T-helper 1 cell treated with Interleukin-12 subunit alpha and Interleukin-12 subunit beta and Interleukin-4 antibody, amounts not matched to agents 30 μg/mL and 1 μg/mL, for 36 hours (primary cell): ENCODE results near the gene PRR16.

Source experiments
- H3K27ac Mint-ChIP-seq: one replicate; pipeline ENCODE4 v1.8.0; 2021; ENCODE audit warnings: mild to moderate bottlenecking, mixed read lengths
- H3K27me3 Mint-ChIP-seq: one replicate; pipeline ENCODE4 v1.8.0; 2021; ENCODE audit warnings: low read depth, mixed read lengths
- H3K36me3 Mint-ChIP-seq: one replicate; pipeline ENCODE4 v1.8.0; 2021; ENCODE audit warnings: low read depth, mixed read lengths
- H3K4me1 Mint-ChIP-seq: one replicate; pipeline ENCODE4 v1.8.0; 2021; ENCODE audit warnings: low read depth, mixed read lengths
- H3K4me3 Mint-ChIP-seq: one replicate; pipeline ENCODE4 v1.8.0; 2021; ENCODE audit warnings: mild to moderate bottlenecking, moderate library complexity, mixed read lengths
- H3K9me3 Mint-ChIP-seq: one replicate; pipeline ENCODE4 v1.8.0; 2021; ENCODE audit warnings: mixed read lengths

PRR16 gene

DNA sequence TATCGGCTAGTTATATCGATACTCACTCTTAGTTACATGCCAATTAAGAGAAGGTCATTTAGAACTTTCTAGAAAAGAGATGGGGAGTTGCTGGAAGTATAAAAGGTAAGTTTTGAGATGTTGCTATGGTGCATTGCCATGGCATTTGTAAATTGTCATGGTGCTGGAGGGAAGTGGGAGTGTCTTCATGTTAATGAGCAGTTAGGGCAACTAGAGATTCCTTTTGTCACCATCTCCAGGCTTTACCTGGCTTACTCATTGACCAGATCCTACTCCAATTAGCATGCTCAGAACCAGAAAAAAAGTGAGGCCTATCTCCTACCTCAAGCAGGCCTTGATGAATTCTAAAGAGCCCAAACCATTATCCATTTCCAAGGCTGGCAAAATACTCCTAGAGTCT is 82.8 kb downstream of the PRR16 start:
- H3K27ac Mint-ChIP-seq = no peak overlapping the region
- no peaks in the 10 kb centered on the region for H3K4me1 Mint-ChIP-seq
- no peaks in the 10 kb centered on the region for H3K27me3 Mint-ChIP-seq
- H3K9me3 Mint-ChIP-seq = no peaks in the 10 kb centered on the region
- H3K4me3 Mint-ChIP-seq = no peak overlapping the region
- no peaks in the 10 kb centered on the region for H3K36me3 Mint-ChIP-seq

DNA sequence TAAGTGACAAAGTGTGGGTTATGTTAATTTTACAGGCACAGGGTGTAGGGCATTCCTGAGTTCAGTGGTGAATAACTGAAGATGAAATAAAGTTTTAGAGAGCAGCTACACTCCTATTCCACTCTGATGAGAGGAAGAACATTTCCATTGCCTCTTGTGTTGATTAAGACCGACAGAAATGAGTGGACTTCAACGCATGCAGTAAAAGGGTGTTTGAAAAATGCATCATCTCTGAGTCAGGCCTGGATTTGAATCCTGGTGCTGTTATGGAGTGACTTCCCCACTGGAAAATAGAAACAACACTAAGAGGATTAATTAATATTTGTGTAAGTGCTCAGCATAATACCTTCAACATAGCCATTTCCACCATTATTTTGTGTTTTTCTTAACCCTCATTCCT is 86.3 kb downstream of the PRR16 start:
- Mint-ChIP-seq H3K4me1 (no peaks in the 10 kb centered on the region), H3K27me3 (no peaks in the 10 kb centered on the region), H3K36me3 (no peaks in the 10 kb centered on the region), H3K9me3 (no peaks in the 10 kb centered on the region), H3K27ac (no peak overlapping the region), H3K4me3 (no peak overlapping the region)

DNA sequence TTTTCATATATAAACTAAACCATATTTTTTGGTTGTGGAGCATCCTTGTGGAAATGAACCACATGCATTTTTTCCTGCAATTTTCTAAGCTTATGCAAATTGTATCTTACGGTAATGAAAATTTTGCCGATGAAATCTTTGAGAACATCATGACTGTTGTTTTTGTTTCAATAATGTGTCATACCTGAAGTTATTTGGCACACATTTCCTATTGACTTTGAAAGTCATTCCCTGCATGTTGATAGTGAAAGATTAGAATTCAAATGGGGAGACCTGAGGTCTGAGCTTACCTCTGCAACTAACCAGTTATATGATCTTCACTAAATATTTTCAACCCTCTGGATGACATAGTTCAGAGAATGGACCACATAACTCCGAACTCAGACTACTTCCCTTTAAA is 88.5 kb downstream of the PRR16 start:
- Mint-ChIP-seq H3K4me1 (no peaks in the 10 kb centered on the region), H3K9me3 (no peaks in the 10 kb centered on the region), H3K27me3 (no peaks in the 10 kb centered on the region), H3K27ac (no peak overlapping the region), H3K4me3 (no peak overlapping the region), H3K36me3 (no peaks in the 10 kb centered on the region)

DNA sequence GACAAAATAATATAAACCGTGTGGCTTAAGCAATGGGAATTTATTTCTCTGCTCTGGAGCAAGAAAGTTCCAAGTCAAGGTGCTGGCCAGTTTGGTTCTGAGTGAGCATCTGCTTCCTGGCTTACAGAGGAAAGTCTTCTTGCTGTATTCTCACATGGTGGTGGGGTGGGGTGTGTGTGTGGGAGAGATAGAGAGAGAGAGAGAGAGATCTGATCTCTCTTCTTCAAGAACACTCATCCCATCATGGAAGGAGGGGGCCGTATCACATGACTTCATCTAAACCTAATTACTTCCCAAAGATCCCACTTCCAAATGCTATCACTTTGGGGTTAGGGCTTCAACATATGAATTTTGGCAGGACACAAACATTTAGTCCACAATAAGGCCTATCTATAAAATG is 91.2 kb downstream of the PRR16 start:
- Mint-ChIP-seq H3K4me1 (no peaks in the 10 kb centered on the region), H3K27ac (no peak overlapping the region), H3K9me3 (no peaks in the 10 kb centered on the region), H3K27me3 (no peaks in the 10 kb centered on the region), H3K4me3 (no peak overlapping the region), H3K36me3 (no peaks in the 10 kb centered on the region)

DNA sequence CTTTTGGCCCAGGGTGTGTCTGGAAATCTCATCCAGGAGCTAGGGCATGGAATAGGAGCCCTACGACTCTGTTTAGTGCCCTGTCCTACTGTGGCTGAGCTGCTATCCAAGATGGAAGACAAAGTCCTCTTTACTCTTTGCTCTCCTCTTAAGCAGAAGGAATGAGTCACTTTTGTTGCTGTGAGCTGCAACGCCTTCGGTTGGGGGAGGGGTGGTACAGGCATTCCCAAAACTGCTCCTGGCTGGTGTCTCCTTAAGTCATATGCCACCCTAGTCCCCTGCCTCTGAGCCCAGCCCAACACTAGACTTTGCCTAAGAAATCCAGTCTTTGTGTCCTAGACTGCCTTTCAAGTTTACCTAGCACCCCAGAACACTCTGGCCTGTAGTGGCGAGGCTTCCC is 99.9 kb downstream of the PRR16 start:
- no peaks in the 10 kb centered on the region for H3K4me1 Mint-ChIP-seq
- H3K36me3 Mint-ChIP-seq = no peaks in the 10 kb centered on the region
- H3K27me3 Mint-ChIP-seq = no peaks in the 10 kb centered on the region
- no peaks in the 10 kb centered on the region for H3K9me3 Mint-ChIP-seq
- no peak overlapping the region for H3K27ac Mint-ChIP-seq
- no peak overlapping the region for H3K4me3 Mint-ChIP-seq

DNA sequence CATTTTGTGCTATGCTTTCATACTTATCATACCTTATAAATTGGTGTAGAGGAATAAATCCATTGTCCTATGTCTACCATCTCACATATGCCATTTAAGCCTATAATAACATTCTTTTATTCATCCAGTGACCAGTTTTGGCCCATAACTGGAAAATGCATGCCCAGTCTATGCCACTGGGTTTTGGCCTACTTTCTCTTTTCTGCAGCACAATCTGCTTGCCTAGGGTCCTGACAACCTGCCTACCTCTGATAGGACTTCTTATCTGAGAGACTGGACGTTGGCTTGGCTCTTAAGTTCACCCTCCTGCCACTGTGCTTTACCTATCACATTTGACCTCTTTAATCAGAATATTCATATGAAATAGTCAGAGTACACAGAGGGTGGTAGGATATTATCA is 103.0 kb downstream of the PRR16 start:
- Mint-ChIP-seq H3K27me3 (no peaks in the 10 kb centered on the region), H3K36me3 (no peaks in the 10 kb centered on the region), H3K4me3 (no peak overlapping the region), H3K27ac (no peak overlapping the region), H3K9me3 (no peaks in the 10 kb centered on the region), H3K4me1 (no peaks in the 10 kb centered on the region)

DNA sequence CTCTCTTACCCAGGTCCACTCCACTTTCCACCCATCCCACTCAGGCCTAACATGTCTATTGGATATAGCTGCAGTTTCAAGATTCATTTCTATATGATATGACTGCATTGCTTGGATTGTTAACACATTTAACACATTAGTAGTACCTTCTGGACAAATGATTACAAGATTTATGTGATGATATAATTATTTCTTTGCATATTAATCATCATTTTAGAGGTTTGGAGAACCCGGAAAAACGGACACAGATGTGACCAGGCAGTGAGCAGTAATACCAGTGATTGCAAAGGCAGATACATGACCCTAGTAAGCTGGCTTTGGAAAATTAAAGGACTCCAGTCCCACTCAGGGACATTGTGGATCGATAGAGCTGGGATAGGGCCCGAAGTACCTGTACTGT is 103.8 kb downstream of the PRR16 start:
- no peaks in the 10 kb centered on the region for H3K9me3 Mint-ChIP-seq
- H3K36me3 Mint-ChIP-seq = no peaks in the 10 kb centered on the region
- no peak overlapping the region for H3K27ac Mint-ChIP-seq
- H3K4me3 Mint-ChIP-seq = no peak overlapping the region
- no peaks in the 10 kb centered on the region for H3K27me3 Mint-ChIP-seq
- no peaks in the 10 kb centered on the region for H3K4me1 Mint-ChIP-seq

DNA sequence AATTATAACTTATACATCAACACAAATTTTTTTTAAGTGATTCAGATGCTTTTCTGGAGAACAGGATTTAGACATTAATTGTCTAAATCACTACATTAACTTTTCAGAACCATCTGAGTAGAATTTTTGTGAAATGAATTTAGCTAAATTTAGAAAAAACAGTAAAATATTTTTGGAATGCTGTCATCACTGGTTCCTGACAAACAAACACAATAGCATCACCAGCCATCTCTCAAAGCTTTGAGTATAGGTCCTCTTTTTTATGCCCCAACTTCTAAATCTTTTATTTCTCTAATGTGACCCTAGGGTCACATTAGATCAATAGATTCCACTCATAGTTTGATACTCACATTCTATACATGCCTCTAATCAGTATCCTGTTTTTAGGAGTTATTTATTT is 104.6 kb downstream of the PRR16 start:
- no peaks in the 10 kb centered on the region for H3K27me3 Mint-ChIP-seq
- no peaks in the 10 kb centered on the region for H3K4me1 Mint-ChIP-seq
- no peaks in the 10 kb centered on the region for H3K36me3 Mint-ChIP-seq
- no peak overlapping the region for H3K4me3 Mint-ChIP-seq
- no peaks in the 10 kb centered on the region for H3K9me3 Mint-ChIP-seq
- no peak overlapping the region for H3K27ac Mint-ChIP-seq

DNA sequence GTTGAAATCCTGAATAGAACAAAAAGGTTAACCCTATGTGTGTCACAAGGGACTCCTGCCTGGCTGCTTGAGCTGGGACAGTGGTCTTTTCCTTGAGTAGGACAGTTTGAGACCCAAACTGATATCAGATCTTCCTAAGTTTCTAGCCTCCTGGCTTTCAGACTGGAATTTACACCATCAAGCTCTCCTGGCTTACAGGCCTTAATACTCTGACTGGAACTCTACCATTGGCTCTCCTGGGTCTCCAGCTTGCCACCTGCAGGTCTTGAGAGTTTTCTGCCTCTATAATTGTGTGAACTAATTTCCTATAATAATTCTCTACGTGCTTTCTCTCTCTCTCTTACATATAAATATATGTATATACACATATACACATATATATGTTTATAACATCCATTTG is 112.5 kb downstream of the PRR16 start:
- Mint-ChIP-seq H3K9me3 (peaks cover 6% of the 10 kb centered on the region), H3K36me3 (no peaks in the 10 kb centered on the region), H3K27ac (no peak overlapping the region)

DNA sequence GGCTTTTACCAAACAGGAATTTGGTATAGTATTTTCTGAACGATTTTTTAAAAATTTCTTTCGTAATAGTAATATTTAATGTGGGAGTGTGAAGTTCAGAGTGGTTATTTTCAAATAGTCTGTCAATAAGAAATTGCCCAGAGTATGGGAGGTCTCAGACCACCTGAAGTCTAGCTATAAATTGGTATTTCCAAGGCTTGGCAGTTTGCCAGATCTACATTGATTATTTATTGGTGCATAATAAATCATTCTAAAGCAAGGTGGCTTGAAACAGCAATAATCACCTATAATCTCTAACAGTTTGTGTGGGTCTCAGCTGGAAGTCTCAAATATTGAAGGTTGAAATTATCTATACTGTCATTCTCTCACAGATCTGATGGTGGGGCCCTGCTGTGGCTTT is 118.5 kb downstream of the PRR16 start:
- Mint-ChIP-seq H3K36me3 (no peaks in the 10 kb centered on the region), H3K27ac (no peak overlapping the region), H3K4me3 (no peak overlapping the region), H3K27me3 (no peaks in the 10 kb centered on the region), H3K4me1 (no peaks in the 10 kb centered on the region), H3K9me3 (peaks cover 10% of the 10 kb centered on the region)

More for the DNA sequence above, 112.5 kb downstream of the PRR16 start:
- H3K4me1 Mint-ChIP-seq = no peaks in the 10 kb centered on the region
- no peak overlapping the region for H3K4me3 Mint-ChIP-seq
- no peaks in the 10 kb centered on the region for H3K27me3 Mint-ChIP-seq

DNA sequence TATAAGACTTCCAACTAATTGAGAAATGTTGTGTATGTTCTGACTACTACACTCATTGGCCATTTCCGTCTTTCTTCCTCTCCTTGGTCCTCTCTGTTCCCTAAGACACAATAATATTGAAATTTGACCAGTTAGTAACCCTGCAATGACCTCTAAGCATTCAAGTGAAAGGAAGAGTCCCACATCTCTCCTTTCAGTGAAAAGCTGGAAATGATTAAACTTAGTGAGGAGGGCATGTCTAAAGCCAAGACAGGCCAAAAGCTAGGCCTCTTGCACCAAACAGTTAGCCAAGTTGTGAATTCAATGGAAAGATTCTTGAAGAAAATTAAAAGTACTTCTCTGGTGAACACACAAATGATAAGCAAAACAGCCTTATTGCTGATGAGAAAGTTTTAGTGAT is 122.5 kb downstream of the PRR16 start:
- Mint-ChIP-seq H3K9me3 (peaks cover 8% of the 10 kb centered on the region), H3K36me3 (no peaks in the 10 kb centered on the region), H3K4me1 (no peaks in the 10 kb centered on the region), H3K27ac (no peak overlapping the region), H3K4me3 (no peak overlapping the region), H3K27me3 (no peaks in the 10 kb centered on the region)

DNA sequence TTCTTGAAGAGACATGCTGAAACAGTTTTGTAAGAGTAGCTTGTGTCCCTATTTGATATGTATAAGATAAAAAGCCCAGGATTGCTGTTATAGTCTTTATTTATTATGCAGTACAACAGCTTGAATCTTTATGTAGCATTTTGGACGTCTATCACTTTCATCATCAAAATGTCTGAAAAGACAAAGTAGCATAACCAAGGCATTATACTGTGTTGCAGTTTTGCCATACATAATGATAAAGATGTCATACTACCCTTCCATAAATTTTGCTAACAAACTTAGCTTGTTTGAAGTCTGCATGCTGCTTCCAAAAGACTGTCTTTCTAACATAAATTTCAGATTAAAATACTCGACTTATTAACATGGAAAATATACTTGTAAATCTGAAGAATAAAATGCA is 127.8 kb downstream of the PRR16 start:
- Mint-ChIP-seq H3K27me3 (no peaks in the 10 kb centered on the region), H3K9me3 (peaks cover 5% of the 10 kb centered on the region), H3K4me1 (no peaks in the 10 kb centered on the region), H3K36me3 (no peaks in the 10 kb centered on the region), H3K4me3 (no peak overlapping the region), H3K27ac (no peak overlapping the region)

DNA sequence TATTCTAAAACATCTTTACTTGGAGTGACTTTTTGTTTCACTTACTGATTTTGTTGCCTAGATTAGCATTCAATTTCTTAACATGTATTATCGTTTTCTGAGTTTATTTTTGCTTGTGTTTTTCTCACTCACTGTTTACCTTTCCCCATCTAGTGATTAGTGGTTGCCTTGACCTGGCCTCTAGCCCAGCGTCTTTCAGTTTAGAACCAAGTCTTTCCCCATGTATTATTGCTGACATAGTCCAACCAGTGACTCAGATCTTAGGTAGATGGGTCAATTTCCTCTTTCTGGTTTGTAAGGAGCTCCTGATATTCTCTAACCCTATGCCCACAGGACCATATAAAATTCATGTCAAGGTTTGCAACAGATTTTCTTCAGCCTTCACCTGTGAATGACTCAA is 135.5 kb downstream of the PRR16 start:
- H3K4me1 Mint-ChIP-seq = no peaks in the 10 kb centered on the region
- no peaks in the 10 kb centered on the region for H3K36me3 Mint-ChIP-seq
- H3K4me3 Mint-ChIP-seq = no peak overlapping the region
- no peak overlapping the region for H3K27ac Mint-ChIP-seq
- no peaks in the 10 kb centered on the region for H3K27me3 Mint-ChIP-seq
- H3K9me3 Mint-ChIP-seq = peaks cover 5% of the 10 kb centered on the region

DNA sequence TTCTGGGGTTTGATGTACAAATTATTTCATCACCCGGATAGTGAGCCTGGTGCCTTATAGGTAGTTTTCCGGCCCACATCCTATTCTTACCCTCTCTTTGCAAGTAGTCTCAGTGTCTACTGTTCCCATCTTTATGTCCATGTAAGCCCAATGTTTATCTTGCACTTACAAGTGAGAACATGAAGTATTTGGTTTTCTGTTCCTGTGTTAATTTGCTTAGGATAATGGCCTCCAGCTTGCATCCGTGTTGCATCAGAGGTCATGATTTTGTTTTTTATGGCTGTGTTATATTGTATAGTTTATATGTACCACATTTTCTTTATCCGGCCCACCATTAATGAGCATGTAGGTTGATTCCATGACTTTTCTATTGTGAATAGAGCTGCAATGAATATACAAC is 136.5 kb downstream of the PRR16 start:
- H3K27ac Mint-ChIP-seq = no peak overlapping the region
- no peaks in the 10 kb centered on the region for H3K27me3 Mint-ChIP-seq
- peaks cover 5% of the 10 kb centered on the region for H3K9me3 Mint-ChIP-seq

DNA sequence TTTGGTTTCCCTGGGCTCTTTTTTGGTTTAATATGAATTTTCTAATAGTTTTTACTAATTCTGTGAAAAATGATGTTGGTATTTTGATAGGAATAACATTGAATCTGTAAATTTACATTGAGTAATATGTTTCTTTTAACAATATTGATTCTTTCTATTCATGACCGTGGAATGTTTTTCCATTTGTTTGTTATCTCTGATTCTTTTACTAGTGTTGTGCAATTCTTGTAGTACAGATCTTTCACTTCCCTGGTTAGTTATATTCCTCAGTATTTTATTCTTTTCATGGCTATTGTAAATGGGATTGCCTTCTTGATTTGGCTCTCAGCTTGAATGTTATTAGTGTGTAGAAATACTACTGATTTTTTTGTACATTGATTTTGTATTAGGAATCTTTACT is 137.9 kb downstream of the PRR16 start:
- Mint-ChIP-seq H3K4me1 (no peaks in the 10 kb centered on the region), H3K27me3 (no peaks in the 10 kb centered on the region), H3K4me3 (no peak overlapping the region), H3K9me3 (peaks cover 5% of the 10 kb centered on the region), H3K36me3 (no peaks in the 10 kb centered on the region), H3K27ac (no peak overlapping the region)

More for the DNA sequence above, 136.5 kb downstream of the PRR16 start:
- H3K4me1 Mint-ChIP-seq = no peaks in the 10 kb centered on the region
- no peak overlapping the region for H3K4me3 Mint-ChIP-seq
- no peaks in the 10 kb centered on the region for H3K36me3 Mint-ChIP-seq

DNA sequence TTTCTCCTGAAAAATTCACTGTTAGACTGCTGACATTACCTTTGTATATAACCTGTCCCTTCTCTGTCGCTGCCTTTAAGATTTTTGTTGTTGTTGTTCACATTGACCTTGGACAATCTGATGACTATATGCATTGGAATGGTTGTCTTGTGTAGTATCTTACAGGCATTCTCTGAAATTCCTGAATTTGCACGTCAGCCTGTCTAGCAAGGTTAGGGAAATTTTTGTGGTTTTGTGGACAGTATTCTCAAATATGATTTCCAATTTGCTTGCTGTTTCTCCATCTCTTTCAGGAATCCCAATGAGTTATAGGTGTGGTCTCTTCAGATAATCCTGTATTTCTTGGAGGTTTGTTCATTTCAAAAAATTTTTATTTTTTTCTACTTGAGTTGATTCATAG is 140.8 kb downstream of the PRR16 start:
- Mint-ChIP-seq H3K36me3 (no peaks in the 10 kb centered on the region), H3K4me1 (no peaks in the 10 kb centered on the region), H3K27ac (no peak overlapping the region), H3K27me3 (no peaks in the 10 kb centered on the region), H3K9me3 (peaks cover 5% of the 10 kb centered on the region), H3K4me3 (no peak overlapping the region)
